HEK293 (cell line): ENCODE results near the gene AKAP6.
A peak's percentile ranks its signal among the peaks of the same experiment; 100 is the strongest.

ENCODE experiments used
- GLIS1 ChIP-seq: fragments of 450-650 bp; formaldehyde crosslinking; IDR thresholded peaks from 2 replicates; pipeline ENCODE4 v1.5.1; 2016; ENCODE audit warnings: missing biosample characterization, missing genetic modification characterization
- MYNN ChIP-seq: fragments of 450-650 bp; formaldehyde crosslinking; IDR thresholded peaks from 2 replicates; pipeline ENCODE4 v1.5.1; 2016; ENCODE audit warnings: missing biosample characterization, missing genetic modification characterization, borderline replicate concordance
- SALL2 ChIP-seq: fragments of 450-650 bp; formaldehyde crosslinking; IDR thresholded peaks from 2 replicates; pipeline ENCODE4 v1.5.0; 2017; ENCODE audit warnings: missing biosample characterization, mild to moderate bottlenecking, missing genetic modification characterization, borderline replicate concordance
- ZNF510 ChIP-seq: fragments of 450-650 bp; formaldehyde crosslinking; IDR thresholded peaks from 2 replicates; pipeline ENCODE4 v1.5.1; 2018; ENCODE audit warnings: mild to moderate bottlenecking, missing genetic modification characterization, missing biosample characterization; ENCODE audit not compliant: insufficient replicate concordance
- TF ChIP-seq, protein P1 (sequence below): fragments of 450-650 bp; formaldehyde crosslinking; IDR thresholded peaks from 2 replicates; pipeline ENCODE4 v1.5.1; 2016; ENCODE audit warnings: missing biosample characterization, missing genetic modification characterization
- TF ChIP-seq, protein P2 (sequence below): fragments of 450-650 bp; formaldehyde crosslinking; IDR thresholded peaks from 2 replicates; pipeline ENCODE4 v1.5.1; 2016; ENCODE audit warnings: missing biosample characterization, missing genetic modification characterization

DNA sequence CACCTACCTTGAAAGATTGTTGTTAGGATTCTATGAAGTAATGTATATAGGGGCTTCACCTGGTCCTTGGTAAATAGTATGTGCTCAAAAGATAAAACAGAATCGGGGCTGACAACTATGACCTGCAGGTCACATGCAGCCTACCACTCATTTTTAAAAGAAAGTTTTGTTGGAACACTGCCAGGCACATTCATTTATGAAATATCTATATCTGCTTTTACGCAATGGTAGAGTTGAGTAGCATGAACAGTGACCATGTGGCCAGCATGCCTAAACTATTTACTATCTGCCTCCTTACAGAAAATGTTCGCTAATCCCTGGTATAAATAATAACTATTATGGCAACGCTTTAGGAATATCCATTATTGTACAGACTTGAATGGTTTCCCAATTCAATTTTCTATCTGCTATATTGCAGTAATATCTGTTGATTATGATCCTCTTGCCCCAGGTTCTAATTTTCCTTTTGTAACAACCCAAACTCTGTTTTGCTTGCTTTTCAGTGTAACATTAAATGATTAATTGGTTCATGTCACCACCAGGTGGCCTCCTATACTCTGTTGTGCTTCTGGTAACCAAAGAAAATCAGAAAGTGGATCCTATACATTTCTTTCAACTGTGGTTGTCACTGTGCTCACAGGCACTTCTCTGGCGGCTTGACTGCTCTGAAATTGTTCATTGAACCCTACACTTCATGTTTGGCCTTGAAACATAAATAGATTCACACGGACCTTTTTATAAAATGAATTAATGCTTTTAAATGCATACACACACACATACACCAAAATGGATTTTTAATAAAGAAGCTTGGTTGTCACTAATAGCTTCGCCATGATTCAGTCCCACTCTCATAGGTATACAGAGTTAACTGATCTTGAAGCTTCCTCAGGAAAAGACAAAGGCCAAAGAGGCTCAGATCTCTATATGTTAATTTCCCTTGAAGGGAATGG is 381.9 kb downstream of the AKAP6 start:
- TF ChIP-seq, protein P1, sequence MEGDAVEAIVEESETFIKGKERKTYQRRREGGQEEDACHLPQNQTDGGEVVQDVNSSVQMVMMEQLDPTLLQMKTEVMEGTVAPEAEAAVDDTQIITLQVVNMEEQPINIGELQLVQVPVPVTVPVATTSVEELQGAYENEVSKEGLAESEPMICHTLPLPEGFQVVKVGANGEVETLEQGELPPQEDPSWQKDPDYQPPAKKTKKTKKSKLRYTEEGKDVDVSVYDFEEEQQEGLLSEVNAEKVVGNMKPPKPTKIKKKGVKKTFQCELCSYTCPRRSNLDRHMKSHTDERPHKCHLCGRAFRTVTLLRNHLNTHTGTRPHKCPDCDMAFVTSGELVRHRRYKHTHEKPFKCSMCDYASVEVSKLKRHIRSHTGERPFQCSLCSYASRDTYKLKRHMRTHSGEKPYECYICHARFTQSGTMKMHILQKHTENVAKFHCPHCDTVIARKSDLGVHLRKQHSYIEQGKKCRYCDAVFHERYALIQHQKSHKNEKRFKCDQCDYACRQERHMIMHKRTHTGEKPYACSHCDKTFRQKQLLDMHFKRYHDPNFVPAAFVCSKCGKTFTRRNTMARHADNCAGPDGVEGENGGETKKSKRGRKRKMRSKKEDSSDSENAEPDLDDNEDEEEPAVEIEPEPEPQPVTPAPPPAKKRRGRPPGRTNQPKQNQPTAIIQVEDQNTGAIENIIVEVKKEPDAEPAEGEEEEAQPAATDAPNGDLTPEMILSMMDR, result peak; percentile 49; the same call in 1 of the 2 replicates
- TF ChIP-seq, protein P2, sequence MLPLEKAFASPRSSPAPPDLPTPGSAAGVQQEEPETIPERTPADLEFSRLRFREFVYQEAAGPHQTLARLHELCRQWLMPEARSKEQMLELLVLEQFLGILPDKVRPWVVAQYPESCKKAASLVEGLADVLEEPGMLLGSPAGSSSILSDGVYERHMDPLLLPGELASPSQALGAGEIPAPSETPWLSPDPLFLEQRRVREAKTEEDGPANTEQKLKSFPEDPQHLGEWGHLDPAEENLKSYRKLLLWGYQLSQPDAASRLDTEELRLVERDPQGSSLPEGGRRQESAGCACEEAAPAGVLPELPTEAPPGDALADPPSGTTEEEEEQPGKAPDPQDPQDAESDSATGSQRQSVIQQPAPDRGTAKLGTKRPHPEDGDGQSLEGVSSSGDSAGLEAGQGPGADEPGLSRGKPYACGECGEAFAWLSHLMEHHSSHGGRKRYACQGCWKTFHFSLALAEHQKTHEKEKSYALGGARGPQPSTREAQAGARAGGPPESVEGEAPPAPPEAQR (tag by site-specific recombination), result no peak
- TF ChIP-seq MYNN (tag by site-specific recombination) (no peak), SALL2 (no peak), ZNF510 (no peak), GLIS1 (tag by site-specific recombination) (no peak)
